ENCODE data around the gene EIF5A.

GRCh38 chr17:7281953-7282751 lies 25.3 kb upstream of the EIF5A start:
- TF ChIP-seq CTCF (IDR thresholded peaks at IDR 0.05; ENCODE audit: extremely low read depth in 1 of 2, insufficient read depth in 1 of 2, low read depth in 1 of 2, low read length in 2 of 2), result no peak
- TF ChIP-seq EZH2 (IDR thresholded peaks at IDR 0.05; ENCODE audit: borderline replicate concordance, low read depth, low read length, severe bottlenecking), result peak; percentile 70
- no peak for TF ChIP-seq POLR2AphosphoS5 (IDR thresholded peaks at IDR 0.05; ENCODE audit: insufficient read depth, low read depth, low read length)
- no peak for TF ChIP-seq MAX (IDR thresholded peaks at IDR 0.05; ENCODE audit: insufficient read depth, insufficient read length)
- no peak for TF ChIP-seq POLR2A (IDR thresholded peaks at IDR 0.05; ENCODE audit: low read depth, low read length)

All from endothelial cell of umbilical vein (primary cell).